ENCODE results near the gene GPR152.
"Not testable (repeated sequence)": the region's sequence is repeated elsewhere in the genome, so short reads cannot be mapped to it uniquely, and the experiment has no call there.

The GPR152 gene

DNA sequence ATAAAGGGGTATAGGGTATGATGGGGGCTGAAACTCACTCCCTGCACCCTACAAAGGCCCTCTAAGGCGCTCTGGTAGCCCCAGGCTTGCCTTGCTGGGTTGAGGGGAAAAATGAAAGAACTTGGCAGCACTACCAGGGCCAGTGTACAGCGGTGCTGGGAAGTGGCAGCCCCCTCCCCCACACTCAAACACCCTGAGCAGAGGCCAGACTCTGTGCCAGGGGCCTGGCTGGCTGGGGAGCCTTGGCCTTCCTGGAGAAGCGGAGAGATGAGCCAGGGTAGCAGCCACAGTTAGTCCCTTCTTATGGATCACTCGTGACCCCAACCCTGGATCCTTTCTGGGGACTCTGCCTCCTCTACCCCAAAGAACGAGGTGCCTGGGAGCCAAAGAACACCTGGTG, 13.8 kb upstream of the GPR152 start:
- DNase-seq (ENCODE audit: low read depth in 2 of 2), result no peak

DNA sequence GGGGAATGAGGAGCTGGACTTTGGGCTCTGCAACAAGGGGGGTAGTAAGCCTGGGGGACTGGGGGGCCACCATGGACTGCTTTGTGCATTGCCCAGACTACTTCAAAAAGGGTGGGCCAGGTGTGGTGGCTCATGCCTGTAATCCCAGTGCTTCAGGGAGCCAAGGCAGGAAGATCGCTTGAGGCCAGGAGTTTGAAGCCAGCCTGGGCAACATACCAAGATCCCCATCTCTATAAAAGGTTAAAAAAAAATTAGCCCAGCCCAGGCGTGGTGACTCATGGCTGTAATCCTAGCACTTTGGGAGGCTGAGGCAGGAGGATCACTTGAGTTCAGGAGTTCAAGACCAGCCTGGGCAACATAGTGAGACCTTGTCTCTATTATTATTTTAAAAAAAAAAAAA, 13.0 kb upstream of the GPR152 start:
- DNase-seq (ENCODE audit: low read depth in 2 of 2), result not testable (repeated sequence)

DNA sequence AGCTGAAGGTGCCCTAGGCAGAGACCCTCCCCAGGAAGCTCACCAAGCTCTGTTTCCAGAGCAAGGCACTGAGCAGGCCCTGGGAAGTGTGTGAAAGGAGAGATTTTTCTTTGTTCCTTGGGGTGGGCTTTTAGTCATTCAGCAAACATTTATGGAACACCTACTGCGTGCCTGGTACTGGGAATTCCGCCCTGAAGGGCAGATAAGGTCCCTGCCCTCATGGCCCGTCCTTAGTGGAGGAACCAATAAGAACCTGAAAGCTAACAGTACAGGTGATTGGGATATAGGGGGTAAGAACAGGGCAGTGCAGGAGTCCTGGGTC, 12.6 kb upstream of the GPR152 start:
- DNase-seq (ENCODE audit: low read depth in 2 of 2), result no peak

DNA sequence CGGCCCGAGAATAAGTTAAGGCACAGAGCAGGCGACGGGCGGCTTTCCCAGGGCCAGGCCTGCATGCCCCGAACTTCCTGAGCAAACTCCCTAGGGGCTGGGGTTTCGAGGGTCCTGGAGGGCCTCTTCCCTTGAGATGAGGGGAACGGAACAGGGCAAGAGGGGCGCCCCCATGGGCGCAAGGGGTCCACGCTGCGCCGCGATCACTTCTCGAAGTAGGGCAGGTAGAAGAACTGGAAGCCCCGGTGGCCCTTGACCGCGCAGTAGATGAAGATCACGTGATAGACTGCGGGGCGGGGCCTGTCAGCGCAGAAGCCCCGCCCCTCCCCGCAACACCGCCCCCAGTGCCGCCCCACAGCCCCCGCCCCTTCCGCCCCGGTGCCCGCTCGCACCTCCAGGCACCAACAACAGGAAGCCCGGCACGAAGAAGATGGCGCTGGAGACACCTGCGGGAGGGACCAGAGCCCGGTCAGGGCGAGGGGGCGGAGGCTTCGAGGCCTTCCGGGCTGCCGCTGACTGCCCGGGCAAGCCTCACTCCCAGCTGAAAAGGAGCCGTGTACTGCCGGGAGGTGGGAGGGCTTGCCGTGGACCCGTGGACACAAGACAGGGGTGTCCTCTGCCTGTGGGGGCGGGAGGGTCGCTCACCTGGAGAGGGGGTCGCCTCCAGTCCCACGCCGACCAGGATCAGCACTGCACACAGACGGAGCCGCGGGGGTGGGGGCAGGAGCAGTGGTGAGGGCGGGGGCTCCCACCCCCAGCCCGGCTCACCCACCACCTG, 12.1 kb upstream of the GPR152 start:
- DNase-seq (ENCODE audit: low read depth in 2 of 2), result peak; percentile 76 to 84

DNA sequence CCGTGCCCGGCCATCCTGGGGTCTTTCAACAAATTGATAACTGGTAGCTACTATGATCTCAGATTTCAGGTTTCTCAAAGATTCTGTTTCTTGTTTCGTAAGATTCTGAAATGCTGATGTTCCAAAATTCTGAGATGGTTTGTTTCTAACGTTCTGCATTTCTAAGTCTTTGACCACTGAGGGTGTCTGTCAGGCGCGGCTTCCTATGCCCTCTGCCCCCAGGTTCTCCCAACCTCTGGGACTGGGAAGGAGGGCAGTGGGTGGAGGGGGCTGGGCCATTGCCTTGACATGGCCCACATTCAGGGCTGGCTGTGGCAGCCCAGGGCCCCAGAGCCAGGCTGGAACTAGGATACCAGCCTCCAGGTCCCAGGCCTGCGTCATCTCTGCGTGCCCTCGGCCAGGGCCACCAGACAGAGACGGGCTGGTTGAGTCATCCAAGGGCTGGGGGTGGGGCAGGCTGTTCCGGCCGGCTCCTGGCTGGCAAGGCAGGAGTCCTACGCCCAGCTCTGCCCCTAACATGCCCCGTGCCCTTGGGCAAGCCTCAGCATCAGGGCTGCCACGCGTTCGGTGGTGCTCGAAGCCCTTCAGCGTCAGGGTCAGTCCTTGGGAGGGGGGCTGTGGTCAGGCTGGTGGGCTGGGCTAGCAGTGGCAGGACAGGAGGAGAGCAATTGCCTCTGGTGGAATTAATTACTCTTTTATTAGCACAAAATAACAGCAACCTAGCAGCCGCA, 11.3 kb upstream of the GPR152 start:
- DNase-seq (ENCODE audit: low read depth in 2 of 2), result no peak

DNA sequence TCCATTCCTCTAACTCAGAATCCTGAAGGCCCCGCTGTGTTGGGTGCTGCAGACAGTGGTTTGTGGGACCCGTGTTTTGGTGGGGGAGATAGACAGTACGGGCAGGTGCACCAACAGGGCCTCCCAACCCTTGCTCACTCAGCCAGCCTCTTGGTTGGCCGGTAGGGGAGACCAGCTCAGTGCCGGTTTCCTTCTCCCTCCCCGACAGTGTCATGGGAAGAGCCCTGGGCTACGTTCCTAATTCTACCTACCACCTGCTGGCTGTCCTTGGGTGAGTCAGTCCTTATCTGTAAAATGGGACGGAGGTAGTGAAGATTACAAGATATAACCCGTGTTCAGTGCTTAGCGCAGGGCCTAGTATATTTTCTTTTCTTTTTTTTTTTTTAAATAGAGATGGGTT, 10.7 kb upstream of the GPR152 start:
- DNase-seq (ENCODE audit: low read depth in 2 of 2), result no peak

DNA sequence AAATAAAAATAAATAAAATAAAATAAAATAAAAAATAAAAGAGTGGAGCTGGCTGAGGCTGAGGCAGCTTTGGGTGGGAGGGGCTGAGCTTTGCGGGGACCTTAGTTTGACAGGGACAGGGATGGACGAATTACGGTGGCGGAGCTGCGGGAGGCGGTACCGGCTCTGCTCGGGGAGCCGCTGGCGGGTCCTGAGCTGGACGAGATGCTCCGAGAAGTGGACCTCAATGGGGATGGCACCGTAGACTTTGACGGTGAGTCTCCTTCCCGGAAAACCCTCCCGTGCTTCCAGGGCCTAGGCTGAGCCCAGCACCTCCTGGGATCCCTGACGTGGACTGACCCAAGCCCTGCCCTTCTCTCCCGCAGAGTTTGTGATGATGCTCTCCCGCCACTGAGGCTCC, 5.7 kb upstream of the GPR152 start:
- no peak for DNase-seq (ENCODE audit: low read depth in 2 of 2)

DNA sequence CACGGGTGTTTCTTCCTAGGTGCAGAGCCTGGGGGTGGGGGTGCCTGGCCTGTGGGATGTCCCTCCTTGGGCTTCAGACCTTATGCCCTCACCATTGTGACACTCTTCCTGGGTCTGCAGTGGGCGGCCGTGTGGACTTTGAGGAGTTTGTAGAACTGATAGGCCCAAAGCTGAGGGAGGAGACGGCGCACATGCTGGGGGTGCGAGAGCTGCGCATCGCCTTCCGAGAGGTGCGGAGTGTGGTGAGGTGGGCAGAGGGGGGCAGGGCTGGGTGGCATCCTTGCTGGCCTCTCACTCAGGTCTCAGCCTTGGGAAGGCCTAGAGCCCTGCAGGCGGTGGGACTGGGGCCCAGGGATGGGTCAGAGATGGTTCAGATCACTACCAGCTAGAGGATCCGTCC, 4.9 kb upstream of the GPR152 start:
- DNase-seq (ENCODE audit: low read depth in 2 of 2), result no peak

DNA sequence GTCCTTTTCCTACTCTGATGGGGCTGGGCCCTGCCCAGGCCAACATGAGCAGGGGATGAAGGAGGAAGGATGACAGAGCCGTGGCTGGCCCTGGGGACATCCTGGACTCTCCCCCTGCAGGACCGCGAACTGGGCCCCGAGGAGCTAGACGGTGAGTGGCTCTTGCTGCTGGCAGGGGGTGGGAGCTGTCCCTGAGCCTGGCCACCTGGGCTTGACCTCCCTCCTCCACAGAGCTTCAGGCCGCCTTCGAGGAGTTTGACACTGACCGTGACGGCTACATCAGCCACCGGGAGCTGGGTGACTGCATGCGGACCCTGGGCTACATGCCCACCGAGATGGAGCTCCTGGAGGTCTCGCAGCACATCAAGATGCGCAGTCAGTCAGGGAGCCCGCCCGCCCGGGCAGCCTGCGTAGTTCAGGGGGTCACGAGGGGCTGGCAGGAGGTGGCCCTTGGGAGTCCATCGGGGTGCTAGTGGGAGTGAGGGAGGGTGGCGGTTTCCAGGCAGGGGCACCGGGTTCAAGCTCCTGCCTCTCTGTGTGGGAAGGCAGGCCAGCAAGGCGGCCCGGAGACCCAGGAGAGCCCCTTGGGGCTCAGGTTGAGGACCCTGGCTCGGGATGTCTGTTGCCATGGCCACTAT, 3.7 kb upstream of the GPR152 start:
- DNase-seq (ENCODE audit: low read depth in 2 of 2), result no peak

DNA sequence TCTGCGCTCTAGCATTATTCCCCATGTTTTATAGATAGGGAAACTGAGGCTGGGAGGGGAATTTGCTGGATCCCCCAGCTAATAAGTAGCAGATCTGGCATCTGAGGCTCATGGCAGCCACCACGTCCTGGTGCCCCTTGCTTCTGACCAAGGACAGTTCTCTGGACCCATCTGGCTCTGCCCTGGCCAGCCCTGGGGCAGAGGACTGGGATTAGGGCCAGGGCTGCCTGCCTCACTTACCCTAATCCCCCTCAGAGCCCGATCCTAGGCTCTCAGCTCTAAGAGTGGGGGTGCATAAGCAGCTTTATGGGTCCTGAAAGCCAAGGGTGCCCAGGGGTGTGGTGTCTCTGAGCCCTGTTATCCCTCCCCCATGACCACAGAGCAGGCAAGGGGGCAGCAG, 2.5 kb upstream of the GPR152 start, which contains the start of gene CABP4:
Gene CABP4, plus strand, starts transcription at position 301 of the 400 bp plus-strand sequence. Its CDS starts 70 bp downstream, at position 371.
- DNase-seq (ENCODE audit: low read depth in 2 of 2), result no peak

DNA sequence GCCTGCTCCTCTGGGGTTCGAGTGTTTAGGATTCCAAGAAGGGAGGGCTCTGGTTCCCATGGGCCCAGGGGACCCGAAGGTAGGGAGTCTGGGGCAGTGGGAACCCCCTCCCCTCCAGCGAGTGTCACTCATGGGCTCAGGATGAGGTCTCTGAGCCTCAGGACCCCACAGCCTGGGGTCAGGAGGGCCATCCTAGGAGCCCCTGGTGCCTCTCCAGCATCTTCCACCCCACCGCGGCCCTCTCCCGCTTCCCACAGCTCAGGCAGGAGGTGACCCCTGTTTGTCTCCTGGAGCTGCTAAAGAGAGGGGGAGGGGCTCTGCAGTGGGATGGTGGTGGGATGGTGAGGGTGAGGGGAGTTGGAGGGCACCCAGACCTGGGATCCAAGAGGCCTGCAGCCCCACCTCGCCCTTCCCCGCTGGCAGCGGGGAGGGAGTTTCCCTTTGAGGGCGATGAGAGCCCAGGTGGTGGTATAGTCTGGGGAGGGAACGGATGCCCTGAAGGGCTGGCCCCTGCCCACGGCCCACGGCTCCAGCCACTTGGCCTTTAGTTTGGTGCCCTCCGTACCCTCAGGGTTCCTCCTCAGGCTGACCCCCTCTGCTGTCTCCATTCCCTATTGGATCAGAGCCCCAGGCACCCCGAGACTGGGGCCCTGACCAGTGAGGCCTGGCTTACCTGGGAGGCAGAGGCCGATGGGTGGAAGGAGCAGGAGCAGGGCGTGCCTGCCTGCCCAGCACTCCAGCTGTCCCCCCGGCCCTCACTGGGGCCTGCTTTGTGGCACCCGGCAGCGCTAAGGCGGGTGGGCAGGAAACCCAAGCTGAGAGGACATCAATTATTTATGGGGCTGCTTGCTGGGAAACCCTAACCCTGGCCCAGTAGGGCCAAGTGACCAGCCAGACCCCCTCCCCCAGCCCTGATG, 1.5 kb upstream of the GPR152 start:
- no peak for DNase-seq (ENCODE audit: low read depth in 2 of 2)

DNA sequence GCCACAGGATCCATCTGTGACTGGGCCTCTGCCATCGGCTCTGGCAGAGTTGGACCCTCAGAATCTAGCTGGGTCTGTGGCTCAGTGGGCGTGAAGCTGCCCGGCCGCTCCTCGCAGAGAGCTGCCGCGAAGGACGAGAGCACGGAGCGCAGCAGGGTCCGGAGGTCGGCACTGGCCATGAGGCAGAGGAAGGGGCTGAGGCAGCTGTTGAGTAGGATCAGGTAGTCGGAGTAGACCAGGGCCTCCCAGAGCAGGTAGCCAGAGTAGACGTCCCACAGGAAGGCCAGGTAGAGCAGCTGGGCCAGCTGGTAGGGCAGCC, 912 bp downstream of the GPR152 start:
- no peak for DNase-seq (ENCODE audit: low read depth in 2 of 2)

DNA sequence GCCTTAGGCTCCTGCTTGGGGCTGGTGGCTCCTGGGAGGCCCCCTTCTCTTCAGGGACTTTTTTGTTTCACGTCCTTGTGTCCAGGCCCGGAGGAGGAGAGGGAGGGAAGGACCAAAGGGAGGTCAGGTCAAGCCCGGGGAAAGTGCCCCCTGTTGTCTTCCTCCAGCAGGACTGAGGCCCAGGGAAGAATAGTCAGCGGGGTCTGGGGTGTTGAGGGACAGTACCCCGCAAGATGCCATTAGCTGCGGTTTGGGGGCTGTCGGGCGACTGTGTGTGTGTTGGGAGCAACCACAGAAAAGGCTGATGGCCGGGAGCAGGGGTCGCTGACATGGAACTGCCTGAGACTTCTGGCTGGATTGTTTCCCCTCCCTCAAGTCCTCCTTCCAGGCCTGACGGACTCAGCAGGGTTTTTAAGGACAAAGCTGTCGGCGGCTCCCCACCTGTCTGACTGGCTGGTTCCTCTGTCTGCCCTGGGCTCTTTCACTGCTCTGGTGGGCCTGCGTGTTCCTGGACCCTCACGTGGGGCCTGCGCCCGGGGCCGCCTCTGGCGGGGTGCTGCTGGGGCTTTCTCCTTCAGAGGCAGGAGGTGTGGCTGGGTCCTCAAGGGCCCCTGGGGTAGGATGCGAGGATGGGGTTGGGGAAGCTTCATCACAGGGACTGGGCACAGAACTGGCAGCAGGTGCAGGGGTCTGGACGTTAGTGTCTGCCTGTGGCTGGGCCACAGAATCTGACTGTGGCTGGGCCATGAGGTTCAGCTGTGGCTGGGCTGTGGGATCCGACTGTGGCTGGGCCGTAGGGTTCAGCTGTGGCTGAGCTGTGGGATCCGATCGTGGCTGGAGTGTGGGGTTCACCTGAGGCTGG, 1.5 kb downstream of the GPR152 start:
- DNase-seq (ENCODE audit: low read depth in 2 of 2), result no peak

DNA sequence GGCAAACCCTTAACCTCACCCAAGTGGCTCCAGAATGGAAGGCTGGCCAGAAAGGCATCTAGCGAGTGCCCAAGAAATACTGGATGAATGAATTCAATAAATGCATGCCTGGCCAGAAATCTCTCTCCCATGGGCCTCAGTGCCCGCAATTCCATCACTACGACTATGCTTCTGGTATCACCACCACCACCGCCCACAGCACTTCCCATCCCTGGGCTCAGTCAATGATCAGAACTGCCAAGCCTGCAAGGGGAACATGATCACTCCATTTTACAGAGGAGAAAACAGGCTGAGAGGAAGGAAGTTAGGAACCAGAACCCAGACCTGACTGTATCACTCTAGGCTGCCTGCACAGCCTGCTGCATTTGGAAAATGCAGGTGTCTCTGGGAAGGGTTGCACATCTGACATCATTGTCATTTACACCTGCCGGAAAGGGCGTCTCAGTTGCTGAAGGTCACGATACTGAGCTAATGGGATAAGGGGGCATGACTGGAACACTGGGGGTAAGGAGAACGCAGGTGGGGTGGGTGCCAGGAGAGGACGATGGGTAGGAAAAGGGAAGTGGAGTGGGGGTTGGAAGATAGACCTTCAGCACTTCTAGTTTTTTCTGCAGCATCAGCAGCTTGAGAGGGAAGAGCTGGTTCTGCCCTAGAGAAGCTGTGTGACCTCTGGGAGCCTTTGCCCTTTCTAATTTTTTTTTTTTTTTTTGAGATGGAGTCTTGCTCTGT, 3.2 kb downstream of the GPR152 start:
- no peak for DNase-seq (ENCODE audit: low read depth in 2 of 2)

DNA sequence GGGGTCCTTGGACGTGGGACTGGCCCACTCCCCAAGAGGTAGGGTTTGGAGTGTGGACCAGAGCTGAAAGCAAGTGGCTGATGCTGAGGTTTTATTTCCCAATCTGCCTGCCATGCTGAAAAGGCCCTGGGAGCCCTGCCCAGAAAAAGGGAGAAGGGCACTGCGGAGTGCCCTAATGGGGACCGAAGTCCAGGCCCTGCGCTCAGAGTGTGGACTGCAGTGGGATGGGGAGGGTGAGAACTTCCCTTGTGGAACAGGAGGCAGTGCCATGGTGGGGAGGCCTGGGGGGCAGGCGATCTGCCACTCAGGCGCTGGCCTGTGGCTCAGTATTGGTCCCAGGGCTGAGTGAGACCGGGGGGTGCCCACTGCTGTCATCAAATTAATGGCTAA, 4.3 kb downstream of the GPR152 start:
- DNase-seq (ENCODE audit: low read depth in 2 of 2), result no peak

DNA sequence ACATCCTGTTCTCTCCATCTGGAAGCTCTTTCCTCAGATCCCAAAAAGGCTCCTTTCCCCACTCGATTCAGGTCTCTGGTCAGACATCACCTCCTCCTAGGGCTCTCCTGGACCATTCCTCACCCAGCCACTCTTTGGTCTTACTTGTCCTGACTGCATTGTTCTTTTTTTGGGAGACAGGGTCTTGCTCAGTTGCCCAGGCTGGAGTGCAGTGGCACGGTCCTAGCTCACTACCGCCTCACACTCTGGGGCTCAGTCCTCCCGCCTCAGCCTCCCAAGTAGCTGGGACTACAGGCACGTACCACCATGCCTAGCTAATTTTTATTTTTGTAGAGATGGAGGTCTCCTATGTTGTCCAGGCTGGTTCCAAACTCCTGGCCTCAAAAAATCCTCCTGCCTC, 7.0 kb downstream of the GPR152 start:
- DNase-seq (ENCODE audit: low read depth in 2 of 2), result no peak

DNA sequence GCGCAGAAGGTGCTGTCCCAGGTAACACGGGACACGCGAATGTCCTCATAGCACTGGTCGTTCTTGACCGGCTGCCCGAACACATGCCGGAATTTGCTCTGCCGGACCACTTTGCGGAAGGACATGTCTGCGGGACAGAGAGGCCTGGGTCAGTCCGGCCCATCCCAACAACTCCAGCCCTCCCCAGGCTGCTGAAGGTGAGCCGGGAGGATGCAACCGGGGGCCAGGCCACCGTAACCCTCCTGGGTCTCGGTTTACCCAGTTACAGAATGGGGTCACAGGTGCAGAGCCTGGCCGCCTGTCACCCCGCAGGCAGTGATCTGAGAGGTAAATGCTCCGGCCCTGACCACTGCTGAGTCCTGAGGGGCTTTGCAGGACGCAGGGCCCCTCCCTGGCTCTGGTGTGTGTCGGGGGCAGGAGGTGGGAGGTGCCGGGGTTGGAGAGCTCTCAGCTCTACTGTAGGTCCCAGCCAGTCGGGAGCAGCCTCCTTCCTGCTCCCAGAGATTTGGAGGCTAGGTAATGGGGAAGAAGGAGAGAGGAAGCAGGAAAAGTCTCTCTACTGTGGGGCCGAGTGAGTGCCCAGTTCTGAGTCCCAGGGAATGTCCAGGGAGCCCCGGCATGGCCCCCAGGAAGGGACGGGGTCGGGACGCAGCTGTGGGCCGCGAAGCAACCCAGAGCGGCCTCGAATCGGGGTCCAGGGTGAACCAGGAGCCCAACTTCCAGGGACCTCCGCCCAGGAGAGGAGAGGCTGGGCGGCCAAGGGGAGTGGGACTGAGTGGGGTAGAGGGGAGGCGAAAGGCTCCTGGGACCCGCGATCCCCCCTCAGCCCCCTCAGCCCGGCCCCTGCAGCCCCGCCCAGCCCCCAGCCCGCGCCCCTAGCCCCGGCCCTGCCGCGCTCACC, 9.8 kb downstream of the GPR152 start:
- DNase-seq (ENCODE audit: low read depth in 2 of 2), result no peak

DNA sequence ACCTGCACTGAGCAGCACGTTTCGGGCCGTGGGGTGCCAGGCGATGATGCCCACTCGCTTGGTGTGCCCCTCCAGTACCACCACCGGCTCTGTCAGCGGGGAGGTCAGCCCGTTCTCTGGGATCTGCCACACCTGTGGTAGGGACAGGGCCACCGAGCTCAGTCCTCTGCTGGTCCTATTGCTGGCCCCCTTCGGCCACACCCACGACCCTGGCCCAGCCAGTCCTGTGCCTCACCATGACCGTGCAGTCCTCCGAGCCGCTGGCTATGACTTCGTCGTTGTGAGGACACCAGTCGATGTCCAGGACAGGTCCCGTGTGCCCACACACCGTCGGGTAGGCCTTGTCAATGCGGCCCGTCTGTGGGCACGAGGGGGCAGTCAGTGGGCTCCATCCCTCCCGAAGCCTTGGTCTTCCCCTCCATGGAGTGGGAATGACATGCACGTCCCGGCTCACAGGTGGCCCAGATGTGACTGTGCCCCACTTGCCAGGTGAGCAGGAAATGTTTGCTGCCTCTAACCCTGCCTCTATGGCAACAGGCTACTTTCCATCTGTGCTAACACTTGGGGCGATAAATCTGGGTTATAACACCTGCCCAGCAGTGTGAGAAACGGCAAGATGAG, 10.7 kb downstream of the GPR152 start:
- no peak for DNase-seq (ENCODE audit: low read depth in 2 of 2)

DNA sequence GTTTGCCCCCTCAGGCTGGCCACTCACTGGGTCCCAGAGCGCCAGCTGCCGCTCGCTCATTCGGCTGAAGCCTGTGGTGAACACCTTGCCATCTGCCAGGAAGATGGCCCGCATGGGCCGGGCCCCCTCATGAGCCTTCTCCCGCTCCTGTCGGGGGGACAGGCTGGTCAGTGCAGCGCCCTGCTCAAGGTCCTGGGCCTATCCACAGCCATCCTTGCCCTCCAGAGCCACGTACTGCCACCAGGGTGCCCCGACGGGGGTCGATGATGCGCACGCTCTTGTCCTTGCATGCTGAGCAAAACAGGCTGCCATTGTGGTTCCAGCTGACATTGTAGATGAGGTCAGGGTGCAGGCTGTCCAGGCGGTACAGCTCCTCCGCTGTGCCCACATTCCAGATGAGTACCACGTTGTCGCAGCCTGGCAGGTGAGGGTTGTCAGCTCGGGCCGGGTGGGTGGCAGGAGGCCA, 11.4 kb downstream of the GPR152 start:
- DNase-seq (ENCODE audit: low read depth in 2 of 2), result no peak

Measured in activated CD8-positive, alpha-beta memory T cell treated with anti-CD3 and anti-CD28 coated beads for 4 hours (primary cell).